GM19023 (cell line): ENCODE measurements around the gene AKAP6.

Experiments
- ATAC-seq: cut with Tn5 transposase; IDR thresholded peaks from one replicate; pipeline ENCODE4 v1.9.1; 2021; ENCODE audit warnings: mild to moderate bottlenecking, moderate library complexity; ENCODE audit not compliant: unreplicated experiment

AKAP6 gene

GRCh38 chr14:32329146-32329545 lies at the start of gene AKAP6:
Gene AKAP6 (plus strand): TSS chr14:32329298. CDS start chr14:32433494, 104,196 bp downstream.
- ATAC-seq: no peak

- no peak for ATAC-seq
Measured at GRCh38 chr14:32286602-32287001, 42.5 kb upstream of the AKAP6 start.

- ATAC-seq: no peak
Measured at GRCh38 chr14:32296366-32296765, 32.7 kb upstream of the AKAP6 start.

GRCh38 chr14:32298346-32298745 lies 30.8 kb upstream of the AKAP6 start:
- no peak for ATAC-seq

GRCh38 chr14:32300136-32300535 lies 29.0 kb upstream of the AKAP6 start:
- ATAC-seq: no peak

GRCh38 chr14:32303865-32304264 lies 25.2 kb upstream of the AKAP6 start:
- no peak for ATAC-seq

- ATAC-seq: no peak
Measured at GRCh38 chr14:32304296-32304695, 24.8 kb upstream of the AKAP6 start.

GRCh38 chr14:32306549-32306948 lies 22.5 kb upstream of the AKAP6 start:
- ATAC-seq: no peak

- ATAC-seq: no peak
Measured at GRCh38 chr14:32307881-32308582, 21.1 kb upstream of the AKAP6 start.

- no peak for ATAC-seq
Measured at GRCh38 chr14:32310876-32311275, 18.2 kb upstream of the AKAP6 start.

GRCh38 chr14:32311294-32312009 lies 17.6 kb upstream of the AKAP6 start:
- no peak for ATAC-seq

GRCh38 chr14:32312010-32312331 lies 17.1 kb upstream of the AKAP6 start:
- ATAC-seq: no peak

GRCh38 chr14:32313844-32314376 lies 15.2 kb upstream of the AKAP6 start:
- no peak for ATAC-seq

- ATAC-seq: no peak
Measured at GRCh38 chr14:32318087-32318795, 10.9 kb upstream of the AKAP6 start.

GRCh38 chr14:32319368-32320049 lies 9.6 kb upstream of the AKAP6 start:
- ATAC-seq: no peak

GRCh38 chr14:32324601-32325000 lies 4.5 kb upstream of the AKAP6 start:
- no peak for ATAC-seq

- ATAC-seq: no peak
Measured at GRCh38 chr14:32327255-32327961, 1.7 kb upstream of the AKAP6 start.

GRCh38 chr14:32329690-32330285 lies 690 bp downstream of the AKAP6 start:
- no peak for ATAC-seq

GRCh38 chr14:32330351-32331111 lies 1.4 kb downstream of the AKAP6 start:
- no peak for ATAC-seq
